Endodermal cell (in vitro differentiated cells): ENCODE results near the gene C4orf46. TPM values are rescaled to one million over a fixed set of nuclear protein-coding genes. Genes with fewer than 3 reads are reported as not detected.

Source experiments
- DNase-seq: peaks from one replicate; pipeline ENCODE4 v3.0.0-alpha.2; 2017
- H3K27ac ChIP-seq: 2 replicates; pipeline ENCODE4 v1.5.1; 2013; ENCODE audit warnings: mild to moderate bottlenecking, low read depth, low read length, moderate library complexity
- H3K27me3 ChIP-seq: 2 replicates; pipeline ENCODE4 v1.6.1; 2013; ENCODE audit warnings: mild to moderate bottlenecking, low read length, moderate library complexity; ENCODE audit not compliant: insufficient read depth, control insufficient read depth, poor library complexity, severe bottlenecking
- H3K36me3 ChIP-seq: 2 replicates; pipeline ENCODE4 v1.7.0; 2013; ENCODE audit warnings: mild to moderate bottlenecking, low read length, moderate library complexity; ENCODE audit not compliant: control insufficient read depth, insufficient read depth
- H3K4me1 ChIP-seq: one replicate; pipeline ENCODE4 v1.7.0; 2013; ENCODE audit warnings: low read length; ENCODE audit not compliant: control insufficient read depth, insufficient read depth
- H3K4me3 ChIP-seq: 2 replicates; pipeline ENCODE4 v1.5.1; 2013; ENCODE audit warnings: mild to moderate bottlenecking, low read length, moderate library complexity
- H3K9ac ChIP-seq: 2 replicates; pipeline ENCODE4 v1.6.1; 2013; ENCODE audit warnings: mild to moderate bottlenecking, low read length, moderate library complexity; ENCODE audit not compliant: poor library complexity, severe bottlenecking; ENCODE audit errors: extremely low read depth
- H3K9me3 ChIP-seq: 2 replicates; pipeline ENCODE4 v1.6.1; 2013; ENCODE audit warnings: mild to moderate bottlenecking, low read length, moderate library complexity; ENCODE audit not compliant: control insufficient read depth
- H3K27ac Mint-ChIP-seq: 2 replicates; pipeline ENCODE4 v1.8.0; 2020; ENCODE audit warnings: mixed read lengths
- H3K27me3 Mint-ChIP-seq: 2 replicates; pipeline ENCODE4 v1.8.0; 2021; ENCODE audit warnings: mild to moderate bottlenecking, mixed read lengths; ENCODE audit not compliant: insufficient read depth
- H3K36me3 Mint-ChIP-seq: 2 replicates; pipeline ENCODE4 v1.8.0; 2020; ENCODE audit warnings: low read depth, mixed read lengths
- H3K4me1 Mint-ChIP-seq: 2 replicates; pipeline ENCODE4 v1.8.0; 2020; ENCODE audit warnings: mixed read lengths
- H3K4me3 Mint-ChIP-seq: 2 replicates; pipeline ENCODE4 v1.8.0; 2020; ENCODE audit warnings: mild to moderate bottlenecking, moderate library complexity, mixed read lengths
- H3K9me3 Mint-ChIP-seq: 2 replicates; pipeline ENCODE4 v1.8.0; 2020; ENCODE audit warnings: mild to moderate bottlenecking, mixed read lengths
- CTCF ChIP-seq: fragments of 200-600 bp; sonication (generic); conservative IDR thresholded peaks from 2 replicates; pipeline ENCODE4 v1.5.0; 2021; ENCODE audit warnings: antibody characterized with exemption, mild to moderate bottlenecking
- WGBS, 2 experiments: methylation state at CpG; one replicate each; pipeline versions ENCODE4 v1.1.5 to v1.1.7; 2013; ENCODE audit warnings: missing lambda C conversion rate in 2 of 2, mixed read lengths in 1 of 2; ENCODE audit not compliant: insufficient coverage in 1 of 2, insufficient read length in 1 of 2; 5-methylcytosine and 5-hydroxymethylcytosine counted together
- total RNA-seq, 2 donors: library from RNA; stranded (reverse); fragmentation: NEBNext Ultra II Directional in 1 of 2; extraction: Animal tissue kit (Norgen Biotek cat#: 25700) in 1 of 2; gene quantifications; 2 replicates in 1 of 2; 3 replicates in 1 of 2; pipeline ENCODE4 v1.2.1, GENCODE V29; 2021

C4orf46 gene
- total RNA-seq, 2 donors from 2014 or later, result 18.1 to 22.0 TPM

GRCh38 chr4:158649111-158649680 lies 22.5 kb downstream of the C4orf46 start:
- H3K9me3 Mint-ChIP-seq, result no peaks in the 10 kb centered on the region
- no peak for TF ChIP-seq CTCF
- no peak overlapping the region for H3K27ac Mint-ChIP-seq
- H3K27me3 Mint-ChIP-seq, result no peaks in the 10 kb centered on the region
- H3K36me3 Mint-ChIP-seq, result no peaks in the 10 kb centered on the region
- H3K4me1 Mint-ChIP-seq, result no peaks in the 10 kb centered on the region
- 89 to 92% methylated on average over 2 to 4 of the region's 4 CpGs for WGBS, 2 experiments
- Histone ChIP-seq H3K27ac (no peak overlapping the region), H3K4me1 (no peaks in the 10 kb centered on the region), H3K4me3 (no peak overlapping the region), H3K9ac (no peak overlapping the region), H3K9me3 (no peaks in the 10 kb centered on the region), H3K36me3 (no peaks in the 10 kb centered on the region), H3K27me3 (no peaks in the 10 kb centered on the region)
- H3K4me3 Mint-ChIP-seq, result no peak overlapping the region
- no peak for DNase-seq

GRCh38 chr4:158644760-158645159 lies 26.9 kb downstream of the C4orf46 start:
- Histone ChIP-seq H3K27me3 (no peaks in the 10 kb centered on the region), H3K36me3 (no peaks in the 10 kb centered on the region), H3K27ac (no peak overlapping the region), H3K9me3 (no peaks in the 10 kb centered on the region), H3K4me3 (no peak overlapping the region), H3K9ac (no peak overlapping the region), H3K4me1 (no peaks in the 10 kb centered on the region)
- no peak for TF ChIP-seq CTCF
- 92 to 100% methylated on average over 2 of the region's 3 CpGs for WGBS, 2 experiments
- no peak for DNase-seq
- Mint-ChIP-seq H3K4me1 (no peaks in the 10 kb centered on the region), H3K9me3 (peaks cover 2% of the 10 kb centered on the region), H3K4me3 (no peak overlapping the region), H3K27me3 (no peaks in the 10 kb centered on the region), H3K36me3 (no peaks in the 10 kb centered on the region), H3K27ac (no peak overlapping the region)

- TF ChIP-seq CTCF, result no peak
- Mint-ChIP-seq H3K36me3 (no peaks in the 10 kb centered on the region), H3K4me3 (no peak overlapping the region), H3K27ac (no peak overlapping the region), H3K27me3 (no peaks in the 10 kb centered on the region), H3K9me3 (peaks cover 2% of the 10 kb centered on the region), H3K4me1 (no peaks in the 10 kb centered on the region)
- 90 to 100% methylated on average over 3 to 5 of the region's 5 CpGs for WGBS, 2 experiments
- H3K4me1 ChIP-seq, result no peaks in the 10 kb centered on the region
- no peak overlapping the region for H3K27ac ChIP-seq
- H3K27me3 ChIP-seq, result no peaks in the 10 kb centered on the region
- no peak overlapping the region for H3K4me3 ChIP-seq
- no peak for DNase-seq
- no peaks in the 10 kb centered on the region for H3K36me3 ChIP-seq
- H3K9me3 ChIP-seq, result no peaks in the 10 kb centered on the region
- H3K9ac ChIP-seq, result no peak overlapping the region
Observed at GRCh38 chr4:158644356-158644755, 27.3 kb downstream of the C4orf46 start.
